Ascending aorta (tissue), 2 donors: ENCODE measurements around the gene ACOXL. TPM values are rescaled to one million over a fixed set of nuclear protein-coding genes. Genes with fewer than 3 reads are reported as not detected.

Experiments
- DNase-seq, 2 donors: peaks; one replicate each; pipeline ENCODE4 v3.0.0-alpha.2; 2019; ENCODE audit warnings: low spot score in 2 of 2
- H3K27ac ChIP-seq, 2 donors: fragments of 200-600 bp; sonication (generic); one replicate each; pipeline ENCODE4 v1.5.1; 2016 to 2017; ENCODE audit warnings: mild to moderate bottlenecking in 1 of 2
- H3K27me3 ChIP-seq: fragments of 200-600 bp; sonication (generic); one replicate; pipeline ENCODE4 v1.5.1; 2017
- H3K36me3 ChIP-seq, 2 donors: fragments of 200-600 bp; sonication (generic); one replicate each; pipeline ENCODE4 v1.5.1; 2016
- H3K4me1 ChIP-seq, 2 donors: fragments of 200-600 bp; sonication (generic); one replicate each; pipeline ENCODE4 v1.5.1; 2016 to 2017; ENCODE audit warnings: mild to moderate bottlenecking in 1 of 2
- H3K4me3 ChIP-seq, 2 donors: fragments of 200-600 bp; sonication (generic); one replicate each; pipeline ENCODE4 v1.5.1; 2016 to 2017; ENCODE audit warnings: mild to moderate bottlenecking in 1 of 2
- H3K9me3 ChIP-seq, 2 donors: fragments of 200-600 bp; sonication (generic); one replicate each; pipeline ENCODE4 v1.5.1; 2016
- CTCF ChIP-seq, 3 experiments: fragments of 200-600 bp in 2 of 3; fragments of 450-650 bp in 1 of 3; sonication (generic) in 2 of 3; IDR thresholded peaks; one replicate each; pipeline ENCODE4 v1.5.1; 2016 to 2019; ENCODE audit warnings: antibody characterized with exemption in 3 of 3, mild to moderate bottlenecking in 1 of 3, moderate library complexity in 1 of 3
- intact Hi-C: fragments of 100-400 bp; cut with DNase I; formaldehyde crosslinking; loops from one replicate; pipeline ENCODE4 v1.15.1; 2023
- total RNA-seq: library from RNA; depleted of rRNA; stranded (reverse); fragments of >200 nt; gene quantifications from one replicate; pipeline ENCODE4 v1.1.0, GENCODE V29; 2016

The ACOXL gene
- total RNA-seq, 1 donor from 2014 or later: not detected

DNA sequence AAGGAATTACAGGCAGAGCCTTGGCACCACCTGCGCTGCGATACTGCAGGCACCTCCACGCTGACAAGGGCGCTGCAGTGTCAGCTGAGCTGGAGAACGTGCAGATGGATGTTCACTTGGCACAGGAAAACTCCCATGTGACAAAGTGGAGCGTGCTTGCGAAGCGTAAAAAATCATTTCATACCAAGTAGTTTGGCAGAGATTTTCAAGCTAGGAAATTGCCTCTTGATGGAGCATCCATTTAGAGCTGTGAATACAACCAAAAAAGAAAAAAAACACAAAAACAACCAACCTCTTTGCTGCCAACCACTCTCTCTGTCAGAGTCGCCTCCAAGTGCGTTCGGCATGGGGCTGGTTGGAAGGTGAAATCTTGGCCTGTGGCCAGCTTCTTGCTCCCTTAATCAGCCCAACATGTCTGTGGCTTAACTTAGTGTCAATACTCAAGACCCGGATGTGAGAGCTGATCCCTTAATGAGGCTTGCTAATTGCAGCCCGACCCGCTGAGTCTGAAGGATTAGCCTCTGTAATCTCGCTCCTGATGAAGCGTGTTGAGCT lies 38.1 kb downstream of the ACOXL start:
- Histone ChIP-seq H3K36me3 (no peaks in the 10 kb centered on the region), H3K4me1 (peaks cover 0 to 7% of the 10 kb centered on the region in 2 donors), H3K27ac (no peak overlapping the region), H3K9me3 (no peaks in the 10 kb centered on the region), H3K27me3 (no peaks in the 10 kb centered on the region), H3K4me3 (no peak overlapping the region)
- no peak for DNase-seq
- intact Hi-C loops: no loop called here
- no peak for TF ChIP-seq CTCF (IDR thresholded peaks at IDR 0.05)

GRCh38 chr2:110770959-110771431 lies 38.6 kb downstream of the ACOXL start:
- Histone ChIP-seq H3K4me3 (no peak overlapping the region), H3K27ac (no peak overlapping the region), H3K4me1 (peaks cover 0 to 7% of the 10 kb centered on the region in 2 donors), H3K9me3 (no peaks in the 10 kb centered on the region), H3K27me3 (no peaks in the 10 kb centered on the region), H3K36me3 (no peaks in the 10 kb centered on the region)
- DNase-seq: no peak
- intact Hi-C loops: no loop called here
- no peak for TF ChIP-seq CTCF (IDR thresholded peaks at IDR 0.05)

DNA sequence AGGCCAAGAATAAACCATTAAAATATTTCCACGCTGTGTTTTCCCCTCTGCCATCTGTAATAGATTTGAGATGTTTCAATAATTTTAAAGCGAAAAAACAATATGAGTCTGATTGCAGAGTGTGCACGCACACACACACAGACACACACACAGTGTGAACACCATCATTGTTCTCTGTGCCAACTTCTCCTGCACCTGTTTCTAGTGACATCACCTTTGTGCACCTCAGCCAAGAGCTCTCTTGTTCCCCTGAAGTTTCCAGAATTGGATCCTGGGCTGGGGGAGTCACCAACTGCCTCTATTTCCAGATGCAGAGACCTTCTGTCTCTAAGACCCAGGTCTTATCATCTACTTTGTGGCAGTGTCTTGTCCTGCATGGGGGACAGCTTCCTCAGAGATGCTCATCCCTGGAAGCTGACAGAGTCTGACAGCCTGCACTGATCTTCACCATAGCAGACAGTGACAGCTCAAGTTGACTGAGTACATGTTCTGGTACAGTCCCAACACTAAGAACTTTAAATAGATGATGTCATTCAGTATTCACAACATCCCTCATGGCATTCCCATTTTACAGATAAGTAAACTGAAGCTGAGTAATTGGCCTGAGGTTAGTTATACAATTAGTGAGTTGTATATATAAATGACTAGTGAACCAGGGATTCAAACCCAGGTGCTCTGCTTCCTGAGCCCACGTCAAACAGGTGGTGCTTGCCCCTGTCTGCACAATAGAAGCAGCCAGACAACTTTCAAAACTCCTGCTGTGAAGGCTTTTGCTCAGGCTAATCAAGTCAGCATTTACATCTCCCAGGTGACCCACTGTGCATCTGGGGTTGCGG lies 39.4 kb downstream of the ACOXL start:
- Histone ChIP-seq H3K36me3 (no peaks in the 10 kb centered on the region), H3K27me3 (no peaks in the 10 kb centered on the region), H3K4me1 (peaks cover 0 to 7% of the 10 kb centered on the region in 2 donors), H3K4me3 (no peak overlapping the region), H3K27ac (no peak overlapping the region), H3K9me3 (no peaks in the 10 kb centered on the region)
- DNase-seq: no peak
- TF ChIP-seq CTCF (IDR thresholded peaks at IDR 0.05): no peak
- intact Hi-C loops: no loop called here

GRCh38 chr2:110772383-110772755 lies 40.0 kb downstream of the ACOXL start:
- Histone ChIP-seq H3K27ac (no peak overlapping the region), H3K36me3 (no peaks in the 10 kb centered on the region), H3K4me3 (no peak overlapping the region), H3K4me1 (peaks cover 0 to 7% of the 10 kb centered on the region in 2 donors), H3K9me3 (no peaks in the 10 kb centered on the region), H3K27me3 (no peaks in the 10 kb centered on the region)
- no peak for TF ChIP-seq CTCF (IDR thresholded peaks at IDR 0.05)
- intact Hi-C loops: no loop called here
- DNase-seq: no peak

DNA sequence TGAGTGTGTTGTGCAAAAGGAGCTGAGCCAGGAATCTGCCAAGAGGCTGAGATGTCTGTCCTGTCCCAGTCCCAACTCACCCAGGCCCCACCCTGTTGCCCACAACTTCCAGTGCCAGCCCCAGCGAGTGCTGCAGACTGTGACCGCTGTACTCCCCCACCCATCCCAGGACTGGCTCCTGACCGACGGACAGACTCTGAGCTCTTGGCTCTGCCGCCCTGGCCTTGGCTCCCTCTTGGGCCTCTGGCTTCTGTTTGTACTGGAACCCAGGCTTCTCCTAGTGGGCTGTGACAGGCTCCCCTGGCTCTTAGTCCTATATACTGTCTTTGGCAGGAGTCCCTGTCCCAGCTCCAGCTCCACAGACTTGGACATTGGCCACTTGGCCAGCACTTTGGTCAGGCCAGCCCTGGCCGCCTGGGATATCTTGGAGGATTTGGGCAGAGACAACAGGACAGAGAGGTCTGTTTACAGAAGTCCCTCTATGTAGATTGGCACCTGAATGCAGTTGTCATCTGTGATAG lies 41.1 kb downstream of the ACOXL start:
- no peak overlapping the region for H3K4me3 ChIP-seq
- intact Hi-C loops: no loop called here
- H3K27ac ChIP-seq: peak overlapping the region in 1 of 2 donors; percentile 33
- peaks cover 0 to 12% of the 10 kb centered on the region in 2 donors for H3K4me1 ChIP-seq
- peak in 1 of 2 donors; percentile 70 for DNase-seq
- no peaks in the 10 kb centered on the region for H3K27me3 ChIP-seq
- H3K36me3 ChIP-seq: no peaks in the 10 kb centered on the region
- no peaks in the 10 kb centered on the region for H3K9me3 ChIP-seq
- no peak for TF ChIP-seq CTCF (IDR thresholded peaks at IDR 0.05)
